Measurements from ENCODE around the gene WNT5B.

WNT5B gene

GRCh38 chr12:1650260-1650977, 21.4 kb downstream of the WNT5B start:
- DNase-seq (ENCODE audit: low read depth in 2 of 2), result peak; percentile 36 to 86
- H3K4me3 ChIP-seq (replicated peaks in 1 of 2; ENCODE audit: low read depth in 2 of 2, low read length in 2 of 2), result no peak overlapping the region
- no peak for TF ChIP-seq CTCF (IDR thresholded peaks at IDR 0.05; ENCODE audit: low read depth, low read length)

GRCh38 chr12:1650978-1651361, 21.9 kb downstream of the WNT5B start:
- no peak for DNase-seq (ENCODE audit: low read depth in 2 of 2)
- TF ChIP-seq CTCF (IDR thresholded peaks at IDR 0.05; ENCODE audit: low read depth, low read length), result no peak
- H3K4me3 ChIP-seq (replicated peaks in 1 of 2; ENCODE audit: low read depth in 2 of 2, low read length in 2 of 2), result no peak overlapping the region

GRCh38 chr12:1651946-1652345, 22.9 kb downstream of the WNT5B start:
- DNase-seq (ENCODE audit: low read depth in 2 of 2), result no peak
- no peak for TF ChIP-seq CTCF (IDR thresholded peaks at IDR 0.05; ENCODE audit: low read depth, low read length)
- no peak overlapping the region for H3K4me3 ChIP-seq (replicated peaks in 1 of 2; ENCODE audit: low read depth in 2 of 2, low read length in 2 of 2)

- TF ChIP-seq CTCF (IDR thresholded peaks at IDR 0.05; ENCODE audit: low read depth, low read length), result no peak
- no peak for DNase-seq (ENCODE audit: low read depth in 2 of 2)
Measured at GRCh38 chr12:1655225-1655788, 26.3 kb downstream of the WNT5B start.

GRCh38 chr12:1656902-1657301, 27.9 kb downstream of the WNT5B start:
- DNase-seq (ENCODE audit: low read depth in 2 of 2), result no peak
- TF ChIP-seq CTCF (IDR thresholded peaks at IDR 0.05; ENCODE audit: low read depth, low read length), result no peak
- no peak overlapping the region for H3K4me3 ChIP-seq (replicated peaks in 1 of 2; ENCODE audit: low read depth in 2 of 2, low read length in 2 of 2)

More at GRCh38 chr12:1655225-1655788, 26.3 kb downstream of the WNT5B start:
- no peak overlapping the region for H3K4me3 ChIP-seq (replicated peaks in 1 of 2; ENCODE audit: low read depth in 2 of 2, low read length in 2 of 2)

- no peak for DNase-seq (ENCODE audit: low read depth in 2 of 2)
- H3K4me3 ChIP-seq (replicated peaks in 1 of 2; ENCODE audit: low read depth in 2 of 2, low read length in 2 of 2), result no peak overlapping the region
- no peak for TF ChIP-seq CTCF (IDR thresholded peaks at IDR 0.05; ENCODE audit: low read depth, low read length)
Measured at GRCh38 chr12:1657688-1658087, 28.7 kb downstream of the WNT5B start.
